ENCODE data around the gene LNP1. TPM values are rescaled to one million over a fixed set of nuclear protein-coding genes. Genes with fewer than 3 reads are reported as not detected.
"Not testable (repeated sequence)": the region's sequence is repeated elsewhere in the genome, so short reads cannot be mapped to it uniquely, and the experiment has no call there.

Gene LNP1
- total RNA-seq, 1 donor from 2014 or later = 2.0 TPM

- no peak for DNase-seq (ENCODE audit: low read depth)
These were observed 27.9 kb downstream of the LNP1 start for GRCh38 chr3:100429187-100429716.

DNA sequence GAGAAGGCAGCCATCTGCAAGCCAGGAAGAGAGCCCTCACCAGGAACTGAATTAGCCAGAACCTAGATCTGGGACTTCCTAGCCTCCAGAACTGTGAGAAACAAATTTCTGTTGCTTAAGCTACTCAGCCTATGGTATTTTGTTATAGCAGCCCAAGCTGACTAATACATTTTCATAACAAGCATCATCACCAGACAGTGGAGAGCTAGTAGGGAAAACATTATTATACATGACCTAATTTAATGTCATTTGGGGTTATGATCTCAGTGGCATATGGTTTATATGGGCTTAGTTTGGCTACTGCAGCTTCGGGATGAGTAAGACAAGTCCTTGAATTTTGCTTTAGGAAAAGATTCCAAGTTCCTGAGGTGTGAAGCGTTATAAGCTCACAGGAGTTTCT, 35.6 kb downstream of the LNP1 start:
- DNase-seq (ENCODE audit: low read depth) = no peak

DNA sequence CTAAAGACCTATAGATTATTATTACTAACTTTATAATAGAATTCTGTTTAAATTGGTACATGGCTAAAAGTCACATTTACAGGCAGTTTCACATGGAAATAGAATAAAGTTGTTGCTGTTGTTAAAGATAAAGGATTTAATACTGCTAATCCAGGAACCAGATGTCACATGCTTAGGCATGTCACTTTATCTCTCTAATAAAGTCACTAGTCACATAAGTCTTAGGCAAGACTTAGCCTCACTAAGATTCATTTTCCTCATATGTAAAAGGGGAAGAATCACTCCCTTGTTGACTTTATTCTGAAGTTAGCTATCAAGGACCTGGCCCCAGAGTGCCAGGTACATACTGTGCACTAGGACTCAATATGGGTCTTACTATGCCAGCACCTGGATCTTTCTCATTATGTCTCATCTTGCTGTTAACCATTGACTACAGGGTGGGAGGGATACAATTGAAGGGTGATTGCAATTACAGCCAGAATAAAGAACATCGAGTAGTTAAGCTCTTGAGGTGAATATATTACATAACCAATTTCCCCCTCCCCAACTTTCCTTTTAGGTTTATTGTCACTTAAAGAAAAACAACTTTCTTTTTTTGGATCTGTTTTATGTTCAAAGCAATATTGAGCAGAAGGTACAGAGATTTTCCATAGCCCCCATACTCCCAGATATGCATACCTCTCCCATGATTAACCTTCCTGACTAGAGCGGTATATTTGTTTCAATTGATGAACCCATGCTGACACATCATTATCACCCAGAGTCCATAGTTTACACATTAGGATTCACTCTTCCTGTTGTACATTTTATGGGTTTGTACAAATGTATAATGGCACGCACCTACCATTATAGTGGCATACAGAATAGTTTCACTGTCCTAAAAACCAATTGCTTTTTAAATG, 36.6 kb downstream of the LNP1 start:
- DNase-seq (ENCODE audit: low read depth) = peak; percentile 26

DNA sequence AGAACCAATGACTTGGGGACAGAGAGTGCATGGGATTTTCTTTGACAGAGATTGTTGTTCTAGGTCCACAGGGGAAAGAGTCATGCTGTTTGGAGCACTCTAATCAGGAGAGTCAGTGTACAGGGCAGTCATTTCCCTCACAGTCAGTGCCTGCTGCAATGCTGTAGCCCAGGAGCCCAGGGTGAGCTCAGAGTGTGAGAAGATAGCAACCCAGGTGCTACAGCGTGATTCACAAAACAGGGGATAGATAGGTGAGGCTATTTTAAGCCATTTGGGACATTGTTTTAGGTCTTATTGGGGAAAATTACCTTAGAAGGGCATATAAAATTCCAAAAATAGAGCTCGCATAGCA, 37.3 kb downstream of the LNP1 start:
- DNase-seq (ENCODE audit: low read depth) = no peak

DNA sequence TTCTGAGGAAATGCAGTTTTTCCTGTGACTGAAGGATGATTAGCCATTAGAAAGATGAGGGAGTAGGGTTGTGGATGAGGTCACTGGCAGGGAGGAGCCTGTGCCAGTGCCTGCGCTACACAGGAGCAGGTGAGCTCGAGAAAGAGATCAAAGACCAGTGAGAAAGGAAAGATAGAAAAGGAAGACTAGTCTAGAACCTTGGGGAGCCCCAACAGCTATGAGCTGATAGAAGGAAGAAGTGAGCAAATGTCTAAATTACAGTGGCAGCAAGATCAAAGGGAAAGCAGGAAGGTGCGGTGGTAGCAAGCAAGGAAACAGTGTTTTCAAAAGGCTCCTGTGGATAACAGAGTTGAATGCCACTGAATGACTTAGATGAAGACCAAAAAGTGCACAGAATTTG, 39.6 kb downstream of the LNP1 start:
- DNase-seq (ENCODE audit: low read depth) = no peak

DNA sequence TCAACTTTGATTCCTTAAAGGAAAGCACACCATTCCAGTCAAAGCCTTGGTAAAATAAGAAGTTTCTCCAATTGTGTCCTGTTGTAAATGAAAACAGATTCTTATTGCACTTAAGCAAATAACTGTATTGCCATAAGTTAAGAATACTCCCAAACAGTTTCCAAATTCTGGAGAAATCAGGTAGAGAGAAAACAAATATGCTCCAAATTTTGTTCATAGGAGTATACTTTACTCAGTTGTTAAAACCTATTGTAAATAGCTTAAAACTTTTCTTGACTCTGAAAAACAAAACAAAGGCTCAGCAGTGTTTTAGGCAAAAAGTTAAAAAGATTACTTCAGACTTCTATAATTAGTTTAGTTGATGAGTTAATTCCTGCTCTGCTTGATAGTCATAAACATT, 42.4 kb downstream of the LNP1 start:
- no peak for DNase-seq (ENCODE audit: low read depth)

DNA sequence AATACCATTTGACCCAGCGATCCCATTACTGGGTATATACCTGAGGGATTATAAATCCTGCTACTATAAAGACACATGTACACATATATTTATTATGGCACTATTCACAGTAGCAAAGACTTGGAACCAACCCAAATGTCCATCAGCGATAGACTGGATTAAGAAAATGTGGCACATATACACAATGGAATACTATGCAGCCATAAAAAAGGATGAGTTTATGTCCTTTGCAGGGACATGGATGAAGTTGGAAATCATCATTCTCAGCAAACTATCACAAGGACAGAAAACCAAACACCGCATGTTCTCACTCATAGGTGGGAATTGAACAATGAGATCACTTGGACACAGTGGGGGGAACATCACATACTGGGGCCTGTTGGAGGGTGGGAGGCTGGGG, 45.7 kb downstream of the LNP1 start:
- DNase-seq (ENCODE audit: low read depth) = not testable (repeated sequence)

DNA sequence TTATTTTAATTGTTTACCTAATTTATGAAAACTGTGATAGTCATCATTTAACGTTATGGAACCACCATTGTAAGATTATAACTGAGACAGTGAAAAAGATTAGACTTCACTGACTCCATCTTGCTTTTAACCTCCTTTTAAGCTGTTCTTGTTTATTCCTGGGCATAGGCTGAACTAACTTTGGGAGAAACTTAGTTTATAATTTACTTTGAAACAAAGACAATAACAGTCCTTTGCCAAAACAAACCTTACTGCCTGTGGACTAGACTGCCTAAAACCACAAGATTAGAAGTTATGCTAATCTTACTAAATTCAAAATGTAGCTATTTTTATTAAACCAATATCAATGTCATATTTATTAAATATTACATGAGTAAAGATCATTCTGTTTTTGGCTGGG, 46.7 kb downstream of the LNP1 start:
- peak; percentile 35 for DNase-seq (ENCODE audit: low read depth)

DNA sequence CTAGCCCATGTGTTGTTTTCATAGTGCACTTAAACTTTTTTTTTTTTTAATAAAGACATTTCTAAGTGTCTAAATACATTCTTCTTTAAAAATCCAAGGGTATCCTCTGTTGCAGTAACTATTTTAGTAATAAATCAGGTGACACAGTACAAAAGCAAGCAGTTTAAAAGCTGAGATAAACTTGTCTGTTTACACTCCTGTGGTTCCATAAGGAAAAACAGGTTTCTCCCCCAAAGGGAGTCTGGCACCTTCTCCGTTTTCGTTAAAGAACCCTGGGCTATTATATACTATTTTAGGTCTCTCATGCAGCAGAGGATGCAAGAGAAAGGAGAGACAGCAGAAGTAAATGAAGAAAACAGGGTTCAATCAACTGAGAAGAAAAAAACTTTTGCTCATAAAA, 47.9 kb downstream of the LNP1 start:
- no peak for DNase-seq (ENCODE audit: low read depth)

- peak; percentile 62 for DNase-seq (ENCODE audit: low read depth)
These were observed 53.3 kb downstream of the LNP1 start for GRCh38 chr3:100454677-100455076.

- DNase-seq (ENCODE audit: low read depth) = no peak
These were observed 54.7 kb downstream of the LNP1 start for GRCh38 chr3:100455841-100456550.

GRCh38 chr3:100456745-100457144, 55.4 kb downstream of the LNP1 start:
- no peak for DNase-seq (ENCODE audit: low read depth)

DNA sequence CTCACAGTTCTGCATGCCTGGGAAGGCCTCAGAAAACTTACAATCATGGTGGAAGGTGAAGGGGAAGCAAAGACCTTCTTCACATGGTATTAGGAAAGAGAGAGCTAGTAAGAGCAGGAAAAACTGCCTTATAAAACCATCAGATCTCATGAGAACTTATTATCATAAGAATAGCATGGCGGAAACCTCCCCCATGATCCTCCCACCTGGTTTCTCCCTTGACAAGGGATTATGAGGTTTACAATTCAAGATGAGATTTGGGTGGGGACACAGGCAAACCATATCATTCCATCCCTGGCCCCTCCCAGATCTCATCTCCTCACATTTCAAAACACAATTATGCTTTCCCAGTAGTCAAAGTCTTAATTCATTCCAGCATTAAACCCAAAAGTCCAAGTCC, 56.5 kb downstream of the LNP1 start:
- DNase-seq (ENCODE audit: low read depth) = no peak

GRCh38 chr3:100458814-100459213, 57.5 kb downstream of the LNP1 start:
- no peak for DNase-seq (ENCODE audit: low read depth)

DNA sequence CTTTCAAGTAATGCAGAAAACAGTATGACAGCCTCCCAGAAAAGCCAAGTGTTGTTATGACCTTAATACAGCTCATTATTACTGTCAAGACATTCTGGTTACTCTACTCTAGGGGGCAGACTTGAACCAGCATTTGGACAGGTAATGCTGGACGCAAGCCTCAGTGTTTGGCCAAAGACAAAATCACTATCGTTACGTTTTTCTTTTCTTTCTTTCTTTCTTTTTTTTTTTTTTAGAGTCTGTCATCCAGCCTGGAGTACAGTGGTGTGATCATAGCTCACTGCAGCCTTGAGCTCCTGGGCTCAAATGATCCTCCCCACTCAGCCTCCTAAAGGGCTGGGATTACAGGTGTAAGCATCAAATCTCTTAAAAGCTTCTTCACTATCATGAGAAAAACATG, 61.7 kb downstream of the LNP1 start:
- peak; percentile 65 for DNase-seq (ENCODE audit: low read depth)

DNA sequence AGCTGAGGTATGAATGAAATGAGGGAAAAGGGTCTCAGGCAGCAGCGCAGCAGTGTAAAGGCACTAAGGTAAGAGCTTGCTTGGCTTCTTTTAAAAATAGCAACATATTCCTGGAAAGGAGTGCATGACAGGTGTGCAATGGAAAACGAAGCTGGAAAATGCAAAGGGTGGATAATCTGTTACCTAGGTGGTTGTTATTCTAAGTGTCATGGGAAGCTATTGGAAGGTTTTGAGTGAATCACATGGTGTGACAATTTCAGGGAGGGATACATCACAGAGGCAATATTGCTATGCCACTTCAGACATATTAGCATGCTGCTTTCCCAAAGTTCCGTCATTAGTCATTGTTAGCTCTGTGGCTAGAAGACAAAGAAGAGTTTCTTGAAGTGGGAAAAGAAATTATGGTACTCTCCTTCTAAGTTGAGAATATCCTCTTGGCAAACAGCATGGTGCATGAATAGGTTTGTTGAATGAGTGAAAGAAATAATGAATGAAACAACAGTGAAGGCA, 62.4 kb downstream of the LNP1 start:
- no peak for DNase-seq (ENCODE audit: low read depth)

DNA sequence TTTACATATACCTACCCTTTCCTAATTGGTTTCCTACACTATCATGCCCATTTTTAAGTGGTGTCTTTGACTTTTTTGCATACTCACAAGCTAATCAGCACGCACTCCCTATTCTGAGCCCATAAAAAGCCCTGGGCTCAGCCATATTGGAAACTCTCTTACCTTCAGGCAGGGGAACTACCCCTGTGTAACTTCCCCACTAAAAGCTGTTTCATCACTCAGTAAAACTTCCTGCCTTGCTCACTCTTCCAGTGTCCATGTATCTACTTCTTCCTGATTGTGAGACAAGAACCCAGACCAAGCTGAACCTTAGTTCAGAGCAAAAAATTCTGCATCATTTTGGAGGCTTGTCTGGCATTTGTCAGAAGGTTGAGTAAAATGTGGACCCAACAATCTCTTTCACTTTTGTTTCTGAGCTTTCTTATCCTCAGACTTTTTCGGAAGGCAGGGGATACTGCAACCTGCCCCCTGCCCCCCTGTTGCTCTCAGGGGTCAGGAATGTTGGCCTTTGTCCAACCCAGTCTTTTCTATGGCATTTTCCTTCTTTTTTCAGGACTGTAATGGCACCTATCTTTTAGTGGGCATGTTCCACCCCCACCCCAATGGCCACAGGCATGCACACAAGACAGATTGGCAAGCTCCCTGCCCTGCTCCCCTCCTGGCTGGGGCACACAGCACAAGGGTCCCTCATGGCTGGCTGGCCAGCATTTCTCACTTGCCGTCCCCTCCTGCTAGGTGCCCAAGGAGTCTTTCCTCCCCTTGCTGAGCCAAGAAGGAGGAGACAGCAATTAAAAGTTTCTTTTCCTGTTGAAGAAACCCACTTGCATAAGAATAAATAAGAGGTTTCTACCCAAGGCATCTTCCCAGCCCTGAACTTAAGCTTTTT, 64.8 kb downstream of the LNP1 start:
- no peak for DNase-seq (ENCODE audit: low read depth)

GRCh38 chr3:100467133-100467532, 65.8 kb downstream of the LNP1 start:
- DNase-seq (ENCODE audit: low read depth) = no peak

DNA sequence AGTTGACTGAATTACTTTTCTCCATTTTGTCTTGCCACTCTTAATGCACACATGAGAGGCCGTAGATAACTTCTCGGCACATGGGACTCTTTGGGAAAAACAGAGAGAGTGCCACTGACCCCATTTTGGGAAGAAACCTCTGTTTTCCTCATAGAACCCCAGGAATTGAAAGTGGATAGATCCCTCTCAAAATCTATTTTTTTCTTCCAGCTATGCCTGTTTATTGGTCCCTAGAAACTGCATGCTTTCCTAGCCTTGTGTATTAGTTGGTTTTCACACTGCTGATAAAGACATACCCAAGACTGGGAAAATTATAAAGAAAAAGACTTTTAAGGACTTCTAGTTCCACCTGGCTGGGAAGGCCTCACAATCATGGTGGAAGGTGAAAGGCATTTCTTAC, 67.3 kb downstream of the LNP1 start:
- DNase-seq (ENCODE audit: low read depth) = no peak

- DNase-seq (ENCODE audit: low read depth) = no peak
These were observed 69.6 kb downstream of the LNP1 start for GRCh38 chr3:100470951-100471350.

DNA sequence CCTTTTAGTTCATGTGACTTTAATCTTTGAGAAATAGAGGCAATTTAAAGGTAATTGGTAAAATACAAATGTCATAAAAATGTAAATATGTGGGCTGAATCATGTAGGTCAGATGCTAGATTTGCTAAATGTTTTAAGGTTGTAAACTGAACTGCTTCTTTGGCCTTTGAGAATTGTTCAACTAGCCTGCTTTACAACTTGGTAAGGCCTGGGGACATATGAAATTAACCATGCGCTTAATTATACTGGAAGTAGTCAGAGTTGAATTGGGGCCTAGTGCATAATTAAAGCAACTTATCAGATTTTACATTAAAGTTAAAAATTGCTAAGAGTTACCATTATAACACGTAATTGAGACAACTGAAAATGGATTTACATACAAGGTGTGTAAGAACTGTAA, 70.1 kb downstream of the LNP1 start:
- DNase-seq (ENCODE audit: low read depth) = peak; percentile 83

GRCh38 chr3:100477851-100478360, 76.6 kb downstream of the LNP1 start:
- not testable (repeated sequence) for DNase-seq (ENCODE audit: low read depth)

All from renal cortical epithelial cell (primary cell).